Activated CD8-positive, alpha-beta T cell treated with anti-CD3 and anti-CD28 coated beads for 36 hours (primary cell): Measurements from ENCODE around the gene ACSL3. TPM values are rescaled to one million over a fixed set of nuclear protein-coding genes. Genes with fewer than 3 reads are reported as not detected.

Experiments
- ATAC-seq: fragments of 200-7000 bp; cut with Tn5 transposase; one replicate; pipeline ENCODE4 v1.10.0; 2021; ENCODE audit warnings: mild to moderate bottlenecking, moderate library complexity
- CTCF ChIA-PET: fragments of 350-600 bp; sonication (Branson Sonifier 250); formaldehyde crosslinking; loops from one replicate; lab custom pipeline; 2021; ENCODE audit warnings: antibody characterized with exemption; lab: Charles Lee
- POLR2A ChIA-PET: fragments of 350-600 bp; sonication (Branson Sonifier 250); formaldehyde crosslinking; loops from one replicate; lab custom pipeline; 2021; ENCODE audit warnings: antibody characterized with exemption; lab: Charles Lee
- DNase-seq: peaks from one replicate; pipeline ENCODE4 v3.0.0-alpha.2; 2020
- H3K27ac Mint-ChIP-seq: one replicate; pipeline ENCODE4 v1.8.0; 2021; ENCODE audit warnings: mild to moderate bottlenecking, mixed read lengths
- H3K27me3 Mint-ChIP-seq: one replicate; pipeline ENCODE4 v1.8.0; 2021; ENCODE audit warnings: mixed read lengths
- H3K36me3 Mint-ChIP-seq: one replicate; pipeline ENCODE4 v1.8.0; 2021; ENCODE audit warnings: low read depth, mixed read lengths
- H3K4me1 Mint-ChIP-seq: one replicate; pipeline ENCODE4 v1.8.0; 2021; ENCODE audit warnings: low read depth, mixed read lengths
- H3K4me3 Mint-ChIP-seq: one replicate; pipeline ENCODE4 v1.8.0; 2021; ENCODE audit warnings: mild to moderate bottlenecking, moderate library complexity, mixed read lengths
- H3K9me3 Mint-ChIP-seq: one replicate; pipeline ENCODE4 v1.8.0; 2021; ENCODE audit warnings: mixed read lengths
- intact Hi-C: fragments of 100-400 bp; cut with micrococcal nuclease; formaldehyde crosslinking; loops from one replicate; pipeline ENCODE4 v1.10.0; 2022
- total RNA-seq, 2 experiments: library from RNA; stranded (reverse); gene quantifications; one replicate each; pipeline ENCODE4 v1.2.3, GENCODE V29; 2021
- TF ChIP-seq, protein P1 (sequence below): fragments of 200-600 bp; IDR thresholded peaks from one replicate; pipeline ENCODE4 v1.8.0; 2022; ENCODE audit warnings: antibody characterized with exemption, mild to moderate bottlenecking

Gene ACSL3
- total RNA-seq, 2 experiments from 2014 or later, result 43.8 to 44.6 TPM

DNA sequence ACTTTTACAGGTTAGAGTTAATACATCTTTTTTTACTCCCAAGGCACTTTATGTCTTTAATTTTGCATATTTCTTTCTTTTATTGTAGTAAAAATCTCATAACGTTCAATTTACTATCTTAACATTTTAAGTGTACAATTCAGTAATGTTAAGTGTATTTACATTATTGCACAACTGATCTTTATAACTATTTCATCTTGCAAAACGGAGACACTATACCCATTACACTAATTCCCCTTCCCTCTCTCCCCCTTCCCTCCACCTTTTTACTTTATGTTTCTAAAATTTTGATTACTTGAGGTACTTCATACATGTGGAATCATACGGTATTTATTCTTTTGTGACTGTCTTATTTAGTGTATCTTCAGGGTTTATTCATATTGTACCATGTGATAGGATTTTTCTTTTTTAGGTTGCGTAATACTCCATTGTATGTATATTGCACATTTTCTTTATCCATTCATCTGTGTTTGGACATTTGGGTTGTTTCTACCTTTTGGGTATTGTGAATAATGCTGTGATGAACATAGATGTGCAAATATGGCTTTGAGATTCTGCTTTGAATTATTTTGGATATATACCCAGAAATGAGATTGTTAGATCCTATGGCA lies 75.0 kb downstream of the ACSL3 start:
- POLR2A ChIA-PET, result no interaction called here
- CTCF ChIA-PET, result no interaction called here
- intact Hi-C loops, result no loop called here
- DNase-seq, result no peak
- Mint-ChIP-seq H3K4me1 (peaks cover 1% of the 10 kb centered on the region), H3K27me3 (no peaks in the 10 kb centered on the region), H3K9me3 (peaks cover 10% of the 10 kb centered on the region), H3K4me3 (no peak overlapping the region), H3K27ac (no peak overlapping the region), H3K36me3 (peaks cover 63% of the 10 kb centered on the region)
- no peak for ATAC-seq
- TF ChIP-seq, protein P1, sequence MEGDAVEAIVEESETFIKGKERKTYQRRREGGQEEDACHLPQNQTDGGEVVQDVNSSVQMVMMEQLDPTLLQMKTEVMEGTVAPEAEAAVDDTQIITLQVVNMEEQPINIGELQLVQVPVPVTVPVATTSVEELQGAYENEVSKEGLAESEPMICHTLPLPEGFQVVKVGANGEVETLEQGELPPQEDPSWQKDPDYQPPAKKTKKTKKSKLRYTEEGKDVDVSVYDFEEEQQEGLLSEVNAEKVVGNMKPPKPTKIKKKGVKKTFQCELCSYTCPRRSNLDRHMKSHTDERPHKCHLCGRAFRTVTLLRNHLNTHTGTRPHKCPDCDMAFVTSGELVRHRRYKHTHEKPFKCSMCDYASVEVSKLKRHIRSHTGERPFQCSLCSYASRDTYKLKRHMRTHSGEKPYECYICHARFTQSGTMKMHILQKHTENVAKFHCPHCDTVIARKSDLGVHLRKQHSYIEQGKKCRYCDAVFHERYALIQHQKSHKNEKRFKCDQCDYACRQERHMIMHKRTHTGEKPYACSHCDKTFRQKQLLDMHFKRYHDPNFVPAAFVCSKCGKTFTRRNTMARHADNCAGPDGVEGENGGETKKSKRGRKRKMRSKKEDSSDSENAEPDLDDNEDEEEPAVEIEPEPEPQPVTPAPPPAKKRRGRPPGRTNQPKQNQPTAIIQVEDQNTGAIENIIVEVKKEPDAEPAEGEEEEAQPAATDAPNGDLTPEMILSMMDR, result no peak

DNA sequence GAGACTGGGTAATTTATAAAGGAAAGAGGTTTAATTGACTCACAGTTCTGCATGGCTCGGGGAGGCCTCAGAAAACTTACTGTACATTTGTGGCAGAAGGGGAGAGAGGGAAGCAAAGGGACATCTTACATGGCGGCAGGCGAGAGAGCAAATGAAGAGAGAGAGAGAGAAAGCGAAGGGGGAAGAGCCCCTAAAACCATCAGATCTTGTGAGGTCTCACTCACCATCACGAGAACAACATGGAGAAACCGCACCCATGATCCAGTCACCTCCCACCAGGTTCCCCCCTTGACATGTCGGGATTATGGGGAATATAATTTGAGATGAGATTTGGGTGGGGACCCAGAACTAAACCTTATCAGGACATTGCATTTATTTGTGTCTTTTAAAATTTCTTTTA lies 75.9 kb downstream of the ACSL3 start:
- CTCF ChIA-PET, result no interaction called here
- Mint-ChIP-seq H3K9me3 (peaks cover 10% of the 10 kb centered on the region), H3K27ac (no peak overlapping the region), H3K27me3 (no peaks in the 10 kb centered on the region), H3K36me3 (peaks cover 60% of the 10 kb centered on the region), H3K4me1 (peaks cover 1% of the 10 kb centered on the region), H3K4me3 (no peak overlapping the region)
- no peak for ATAC-seq
- DNase-seq, result no peak
- TF ChIP-seq, protein P1, result no peak
- POLR2A ChIA-PET, result no interaction called here
- intact Hi-C loops, result no loop called here

DNA sequence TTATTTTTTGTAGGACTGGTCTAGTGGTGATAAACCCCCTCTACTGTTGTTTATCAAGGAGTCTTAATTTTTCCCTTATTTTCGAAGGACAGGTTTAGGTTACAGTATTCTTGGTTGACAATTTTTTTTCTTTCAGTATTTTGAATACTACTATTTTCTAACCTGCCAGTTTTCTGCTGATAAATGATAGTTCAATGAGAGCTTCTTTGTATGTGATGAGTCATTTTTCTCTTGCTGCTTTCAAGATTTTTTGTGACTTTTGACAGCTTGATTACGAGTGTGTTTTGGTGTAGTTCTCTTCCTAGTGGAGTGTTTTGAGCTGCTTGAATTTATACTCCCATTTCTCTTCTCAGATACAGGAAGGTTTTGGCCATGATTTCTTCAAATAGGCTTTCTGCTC lies 77.5 kb downstream of the ACSL3 start:
- Mint-ChIP-seq H3K4me3 (no peak overlapping the region), H3K9me3 (peaks cover 10% of the 10 kb centered on the region), H3K36me3 (peaks cover 53% of the 10 kb centered on the region), H3K27ac (no peak overlapping the region), H3K27me3 (no peaks in the 10 kb centered on the region), H3K4me1 (peaks cover 8% of the 10 kb centered on the region)
- POLR2A ChIA-PET, result no interaction called here
- no peak for ATAC-seq
- DNase-seq, result no peak
- intact Hi-C loops, result no loop called here
- CTCF ChIA-PET, result interaction anchor here (0.7 to 4.5 kb wide), 18 partner anchors 8 to 268 kb away, joined by 3 to 48 read pairs (median 5); partner anchors contain the start of gene MOGAT1
- TF ChIP-seq, protein P1, result no peak

DNA sequence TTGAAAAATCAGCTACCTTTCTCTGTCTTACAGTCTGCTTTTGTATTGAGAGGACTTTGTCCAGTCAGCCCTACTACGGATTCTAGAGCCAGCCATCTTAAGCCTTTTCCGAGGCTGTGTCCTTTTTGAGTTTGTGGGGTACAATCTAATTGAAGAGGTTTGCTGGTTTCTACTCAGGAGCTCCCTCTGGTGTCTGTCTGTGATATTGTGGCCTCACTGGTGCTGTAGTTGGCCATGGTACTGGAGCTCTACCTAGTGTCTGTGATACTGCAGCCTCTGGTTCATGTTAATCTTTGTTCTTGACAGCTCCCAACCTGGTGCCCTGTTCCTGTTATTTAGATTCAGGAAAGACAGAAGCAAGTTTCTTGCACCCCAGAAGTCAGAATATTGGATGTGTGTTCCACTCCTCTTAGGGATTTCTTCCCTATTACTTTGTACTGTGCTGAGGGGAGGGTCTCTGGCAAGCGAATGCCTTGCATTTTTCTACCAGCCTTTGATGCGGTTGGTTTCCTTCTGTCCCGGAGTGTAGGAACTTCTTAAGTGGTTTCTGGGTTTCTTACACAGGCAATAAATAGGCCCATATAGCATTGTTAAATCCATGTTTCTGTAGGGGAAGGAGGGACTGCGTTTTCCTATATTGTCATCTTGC lies 78.5 kb downstream of the ACSL3 start:
- intact Hi-C loops, result no loop called here
- TF ChIP-seq, protein P1, result peak; percentile 86
- Mint-ChIP-seq H3K27ac (no peak overlapping the region), H3K4me1 (peaks cover 18% of the 10 kb centered on the region), H3K27me3 (no peaks in the 10 kb centered on the region), H3K36me3 (peaks cover 47% of the 10 kb centered on the region), H3K9me3 (peaks cover 10% of the 10 kb centered on the region), H3K4me3 (no peak overlapping the region)
- POLR2A ChIA-PET, result interaction anchor here (1.0 kb wide), 1 partner anchor 230 kb away, joined by 3 read pairs; no protein-coding TSS in a partner anchor
- CTCF ChIA-PET, result interaction anchor here (0.7 to 4.5 kb wide), 36 partner anchors 9 to 766 kb away, joined by 3 to 48 read pairs (median 4); partner anchors contain the start of gene MOGAT1
- ATAC-seq (peak; percentile 94), DNase-seq (peak; percentile 80)

DNA sequence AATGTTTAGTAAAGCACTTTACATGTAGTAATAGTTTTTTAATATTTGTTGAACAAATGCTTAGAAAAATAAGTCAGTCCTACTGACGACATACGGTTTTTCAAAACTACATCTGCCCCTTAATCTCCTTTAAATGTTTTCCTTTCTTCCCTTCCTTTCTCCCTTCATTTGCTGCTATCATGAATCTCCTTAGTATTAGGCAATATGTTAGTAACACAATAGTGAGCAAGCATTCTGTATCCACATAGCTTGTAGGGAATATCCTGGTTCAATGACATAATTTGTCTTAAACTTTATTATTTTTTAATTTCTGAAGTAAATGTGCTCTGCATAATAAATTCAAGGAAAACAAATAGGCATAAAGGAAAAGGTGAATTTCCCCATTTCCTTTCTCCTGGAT lies 79.1 kb downstream of the ACSL3 start:
- Mint-ChIP-seq H3K9me3 (peaks cover 10% of the 10 kb centered on the region), H3K27ac (no peak overlapping the region), H3K27me3 (no peaks in the 10 kb centered on the region), H3K4me3 (no peak overlapping the region), H3K4me1 (peaks cover 21% of the 10 kb centered on the region), H3K36me3 (peaks cover 40% of the 10 kb centered on the region)
- POLR2A ChIA-PET, result interaction anchor here (1.0 kb wide), 1 partner anchor 231 kb away, joined by 3 read pairs; no protein-coding TSS in a partner anchor
- intact Hi-C loops, result no loop called here
- ATAC-seq (no peak), DNase-seq (no peak)
- TF ChIP-seq, protein P1, result no peak
- CTCF ChIA-PET, result interaction anchor here (0.7 to 4.5 kb wide), 19 partner anchors 8 to 765 kb away, joined by 3 to 48 read pairs (median 4); partner anchors contain the start of gene MOGAT1
